HCT116 (cell line): ENCODE measurements around the gene AFF1. TPM values are rescaled to one million over a fixed set of nuclear protein-coding genes. Genes with fewer than 3 reads are reported as not detected.

Experiments
- ATAC-seq: fragments of 200-7000 bp; cut with Tn5 transposase; 2 replicates; pipeline ENCODE4 v1.9.1; 2020; ENCODE audit warnings: mild to moderate bottlenecking, moderate library complexity
- BruUV-seq: library from RNA; stranded (reverse); fragments of 400-500 nt; replicated peaks from 2 replicates; lab custom pipeline; 2021; lab: Mats Ljungman, UMichigan
- CTCF ChIA-PET: fragments of 300-600 bp; sonication (Branson Sonifier 250); formaldehyde crosslinking; loops from one replicate; lab custom pipeline; 2021; ENCODE audit warnings: antibody characterized with exemption; lab: Charles Lee
- POLR2A ChIA-PET: fragments of 300-600, 350-600 bp; sonication (Branson Sonifier 250); formaldehyde crosslinking; loops from one replicate; lab custom pipeline; 2021; ENCODE audit warnings: antibody characterized with exemption; lab: Charles Lee
- RAD21 ChIA-PET, 2 experiments: fragments of 300-600 bp; sonication (Branson Sonifier 250); formaldehyde crosslinking; loops; one replicate each; lab custom pipeline; 2023; ENCODE audit warnings: low total read pairs in 2 of 2; ENCODE audit not compliant: uncharacterized antibody in 2 of 2, unreplicated experiment in 2 of 2, low non-redundant PET in 1 of 2; lab: Charles Lee
- DNase-seq: peaks from one replicate; pipeline ENCODE4 v3.0.0-alpha.2; 2010; ENCODE audit warnings: low read depth, low spot score
- H2AFZ ChIP-seq: fragments of 200-600 bp; shearing (Covaris generic), sonication (generic); 2 replicates; pipeline ENCODE4 v1.6.1; 2017; ENCODE audit warnings: low read depth, mixed run types, mixed read lengths, antibody characterized with exemption, low read length; ENCODE audit not compliant: poor library complexity, severe bottlenecking
- H3K27ac ChIP-seq: 2 replicates; pipeline ENCODE4 v1.5.1; 2012; ENCODE audit warnings: low read depth, low read length
- H3K27me3 ChIP-seq: fragments of 200-600 bp; sonication (generic); 2 replicates; pipeline ENCODE4 v1.6.1; 2016; ENCODE audit warnings: mixed run types, low read length, mixed read lengths; ENCODE audit not compliant: insufficient read depth
- H3K36me3 ChIP-seq, 2 experiments: fragments of 200-500 bp in 1 of 2; fragments of 200-600 bp in 1 of 2; sonication (Bioruptor generic) in 1 of 2; sonication (generic) in 1 of 2; 2 replicates each; pipeline versions ENCODE4 v1.5.1 to v1.6.1; 2014 to 2016; ENCODE audit warnings: low read length in 2 of 2, inconsistent platforms in 1 of 2, mixed read lengths in 1 of 2, mixed run types in 1 of 2; ENCODE audit not compliant: insufficient read depth in 2 of 2, control insufficient read depth in 1 of 2
- H3K4me1 ChIP-seq, 2 experiments: fragments of 200-600 bp in 1 of 2; sonication (generic) in 1 of 2; 2 replicates each; pipeline versions ENCODE4 v1.5.1 to v1.6.1; 2012 to 2017; ENCODE audit warnings: low read length in 2 of 2, inconsistent platforms in 1 of 2, mild to moderate bottlenecking in 1 of 2, mixed read lengths in 1 of 2, mixed run types in 1 of 2, moderate library complexity in 1 of 2; ENCODE audit not compliant: insufficient read depth in 2 of 2, control insufficient read depth in 1 of 2
- H3K4me2 ChIP-seq: fragments of 200-600 bp; sonication (generic); 2 replicates; pipeline ENCODE4 v1.6.1; 2017; ENCODE audit warnings: mixed run types, low read length, mixed read lengths
- H3K4me3 ChIP-seq, 2 experiments: fragments of 200-600 bp in 1 of 2; sonication (generic) in 1 of 2; replicated peaks in 1 of 2; 2 replicates each; pipeline ENCODE4 v1.5.1; 2011 to 2016; ENCODE audit warnings: low read length in 2 of 2, control low read depth in 1 of 2, low read depth in 1 of 2, mild to moderate bottlenecking in 1 of 2, mixed read lengths in 1 of 2, mixed run types in 1 of 2
- H3K79me2 ChIP-seq: fragments of 200-600 bp; sonication (generic); 2 replicates; pipeline ENCODE4 v1.6.1; 2017; ENCODE audit warnings: mild to moderate bottlenecking, mixed run types, low read length, moderate library complexity, mixed read lengths; ENCODE audit not compliant: insufficient read depth
- H3K9ac ChIP-seq: fragments of 200-600 bp; sonication (generic); 2 replicates; pipeline ENCODE4 v1.6.1; 2016; ENCODE audit warnings: low read length, mixed read lengths
- H3K9me2 ChIP-seq: fragments of 200-600 bp; sonication (generic), shearing (Covaris generic); 2 replicates; pipeline ENCODE4 v1.6.1; 2017; ENCODE audit warnings: mixed run types, mild to moderate bottlenecking, moderate library complexity; ENCODE audit not compliant: insufficient read depth
- H3K9me3 ChIP-seq, 2 experiments: fragments of 200-500 bp in 1 of 2; fragments of 200-600 bp in 1 of 2; sonication (Bioruptor generic) in 1 of 2; sonication (generic) in 1 of 2; 2 replicates each; pipeline ENCODE4 v1.6.1; 2014 to 2017; ENCODE audit warnings: low read length in 2 of 2, mixed read lengths in 2 of 2, inconsistent platforms in 1 of 2, low read depth in 1 of 2, mild to moderate bottlenecking in 1 of 2, mixed run types in 1 of 2, moderate library complexity in 1 of 2; ENCODE audit not compliant: control insufficient read depth in 1 of 2, insufficient read depth in 1 of 2
- H4K20me1 ChIP-seq: fragments of 200-600 bp; sonication (generic), shearing (Covaris generic); 2 replicates; pipeline ENCODE4 v1.6.1; 2017; ENCODE audit warnings: mixed run types, mild to moderate bottlenecking, moderate library complexity; ENCODE audit not compliant: insufficient read depth
- CBX3 ChIP-seq: IDR thresholded peaks from 2 replicates; pipeline ENCODE4 v1.6.1; 2012; ENCODE audit warnings: low read depth
- EGR1 ChIP-seq: IDR thresholded peaks from 2 replicates; pipeline ENCODE4 v1.6.1; 2012; ENCODE audit warnings: low read depth
- FOSL1 ChIP-seq: IDR thresholded peaks from 2 replicates; pipeline ENCODE4 v1.6.1; 2012; ENCODE audit warnings: low read depth
- JUND ChIP-seq: IDR thresholded peaks from 2 replicates; pipeline ENCODE4 v1.6.1; 2012
- SIN3A ChIP-seq: IDR thresholded peaks from 2 replicates; pipeline ENCODE4 v1.6.1; 2012; ENCODE audit warnings: low read depth
- SP1 ChIP-seq: IDR thresholded peaks from 2 replicates; pipeline ENCODE4 v1.6.1; 2012; ENCODE audit warnings: low read depth
- TCF7L2 ChIP-seq: IDR thresholded peaks from 2 replicates; pipeline ENCODE4 v1.7.0; 2011; ENCODE audit warnings: borderline replicate concordance, inconsistent platforms; ENCODE audit not compliant: insufficient read depth, insufficient read length; ENCODE audit errors: extremely low read depth
- YY1 ChIP-seq: IDR thresholded peaks from 2 replicates; pipeline ENCODE4 v1.6.1; 2011; ENCODE audit warnings: low read length, low read depth, moderate library complexity, mild to moderate bottlenecking; ENCODE audit not compliant: insufficient replicate concordance; ENCODE audit errors: extremely low read depth
- intact Hi-C: fragments of 100-400 bp; cut with micrococcal nuclease; formaldehyde crosslinking; loops from 2 replicates; pipeline ENCODE4 v1.10.0; 2022
- total RNA-seq: library from RNA; stranded (reverse); gene quantifications from one replicate; pipeline ENCODE4 v1.2.1, GENCODE V29; 2021; ENCODE audit not compliant: unreplicated experiment
- TF ChIP-seq, protein P1 (sequence below): IDR thresholded peaks from 2 replicates; pipeline ENCODE4 v1.6.1; 2012

The AFF1 gene
- total RNA-seq, 1 experiment from 2014 or later, result 43.1 TPM

DNA sequence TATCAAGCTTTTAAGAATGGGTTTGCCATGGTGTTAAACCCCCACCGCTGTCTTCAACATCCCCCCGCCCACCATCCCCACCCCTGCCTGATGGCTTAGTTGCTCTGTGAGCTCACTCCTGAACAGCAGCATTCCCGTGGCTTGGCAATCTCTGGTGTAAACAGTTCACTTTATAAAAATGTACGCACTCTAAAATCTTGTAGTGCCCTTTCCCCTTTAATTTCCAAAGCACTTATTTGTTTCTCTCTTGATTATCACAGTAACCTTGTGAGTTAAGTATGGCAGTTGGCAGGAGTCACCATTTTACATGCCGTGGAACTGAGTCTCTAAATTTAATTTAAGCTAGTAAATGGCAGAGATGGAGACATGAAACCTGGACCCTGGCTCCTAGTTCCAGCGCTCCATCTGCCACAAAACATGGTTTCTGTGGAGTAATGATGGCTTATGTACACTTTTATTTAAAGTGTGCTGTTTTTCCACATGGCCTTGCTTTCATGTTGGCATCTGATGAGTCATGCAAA, 123.1 kb downstream of the AFF1 start:
- H3K27ac ChIP-seq, result no peak overlapping the region
- ATAC-seq, result peak; percentile 14; the same call in 1 of the 2 replicates
- H3K36me3 ChIP-seq, result no peaks in the 10 kb centered on the region
- no peaks in the 10 kb centered on the region for H3K9me2 ChIP-seq
- POLR2A ChIA-PET, result no interaction called here
- TF ChIP-seq CBX3 (0 out of 2 replicates have a peak, but pooled peaks have one; percentile 35), EGR1 (no peak), SP1 (0 out of 2 replicates have a peak, but pooled peaks have one; percentile 22), TCF7L2 (peak; percentile 59), JUND (no peak), FOSL1 (peak; percentile 70)
- peaks cover 35 to 38% of the 10 kb centered on the region in 2 experiments for H3K4me1 ChIP-seq
- H3K9ac ChIP-seq, result no peak overlapping the region
- CTCF ChIA-PET, result no interaction called here
- BruUV-seq, result no TSS peak
- H2AFZ ChIP-seq, result no peak overlapping the region
- H4K20me1 ChIP-seq, result no peaks in the 10 kb centered on the region
- H3K9me3 ChIP-seq, result no peaks in the 10 kb centered on the region
- RAD21 ChIA-PET, result no interaction called here
- intact Hi-C loops, result no loop called here
- peaks cover 10% of the 10 kb centered on the region; the same call in 1 of the 2 replicates for H3K79me2 ChIP-seq
- H3K4me2 ChIP-seq, result peak overlapping the region; percentile 36
- no peak for DNase-seq
- no peak overlapping the region for H3K4me3 ChIP-seq
- H3K27me3 ChIP-seq, result no peaks in the 10 kb centered on the region

- ChIA-PET POLR2A (no interaction called here), CTCF (interaction anchor here (0.6 kb wide), 1 partner anchor 154 kb away, joined by 4 read pairs; no protein-coding TSS in a partner anchor), RAD21 (no interaction called here)
- Histone ChIP-seq H3K27ac (no peak overlapping the region), H3K9ac (no peak overlapping the region), H3K9me2 (no peaks in the 10 kb centered on the region), H3K4me1 (peaks cover 34 to 38% of the 10 kb centered on the region in 2 experiments), H2AFZ (no peak overlapping the region), H3K36me3 (no peaks in the 10 kb centered on the region), H3K9me3 (no peaks in the 10 kb centered on the region), H3K4me2 (peak overlapping the region; percentile 36), H4K20me1 (no peaks in the 10 kb centered on the region), H3K27me3 (no peaks in the 10 kb centered on the region), H3K4me3 (no peak overlapping the region), H3K79me2 (peaks cover 10% of the 10 kb centered on the region; the same call in 1 of the 2 replicates)
- TF ChIP-seq JUND (peak; percentile 69), YY1 (no peak), SIN3A (peak; percentile 71; the same call in 1 of the 2 replicates)
- TF ChIP-seq, protein P1, sequence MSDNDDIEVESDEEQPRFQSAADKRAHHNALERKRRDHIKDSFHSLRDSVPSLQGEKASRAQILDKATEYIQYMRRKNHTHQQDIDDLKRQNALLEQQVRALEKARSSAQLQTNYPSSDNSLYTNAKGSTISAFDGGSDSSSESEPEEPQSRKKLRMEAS, result peak; percentile 91
- peak; percentile 47 for ATAC-seq
- BruUV-seq, result no TSS peak
- intact Hi-C loops, result no loop called here
- peak; percentile 29 for DNase-seq
These were observed 123.7 kb downstream of the AFF1 start for GRCh38 chr4:87058356-87059073.
